Keratinocyte (primary cell): ENCODE results near the gene SLC25A25. TPM values are rescaled to one million over a fixed set of nuclear protein-coding genes. Genes with fewer than 3 reads are reported as not detected.

ENCODE experiments used
- DNase-seq: peaks from one replicate; pipeline ENCODE4 v3.0.0-alpha.2; 2011; ENCODE audit warnings: low read depth, missing footprints, low spot score
- FAIRE-seq: peaks from 2 replicates; lab custom pipeline; 2011; peaks lifted over from hg19 to GRCh38; lab: Jason Lieb, UNC
- H2AFZ ChIP-seq: 2 replicates; pipeline ENCODE4 v1.6.0; 2012; ENCODE audit warnings: low read length, control low read depth, inconsistent platforms; ENCODE audit not compliant: control insufficient read depth
- H3K27ac ChIP-seq: 2 replicates; pipeline ENCODE4 v1.5.1; 2011; ENCODE audit warnings: low read length; ENCODE audit not compliant: control insufficient read depth, insufficient read depth
- H3K27me3 ChIP-seq: 3 replicates; pipeline ENCODE4 v1.6.0; 2011; ENCODE audit warnings: low read length; ENCODE audit not compliant: control insufficient read depth, insufficient read depth; ENCODE audit errors: extremely low read depth
- H3K36me3 ChIP-seq, 2 experiments: 2 replicates in 1 of 2; 3 replicates in 1 of 2; pipeline ENCODE4 v1.5.1; 2011; ENCODE audit warnings: low read length in 2 of 2, mild to moderate bottlenecking in 1 of 2; ENCODE audit not compliant: control insufficient read depth in 2 of 2, insufficient read depth in 2 of 2; ENCODE audit errors: extremely low read depth in 1 of 2
- H3K4me1 ChIP-seq: 3 replicates; pipeline ENCODE4 v1.5.1; 2011; ENCODE audit warnings: low read length; ENCODE audit not compliant: control insufficient read depth, insufficient read depth; ENCODE audit errors: extremely low read depth
- H3K4me2 ChIP-seq: 3 replicates; pipeline ENCODE4 v1.6.0; 2011; ENCODE audit warnings: low read depth, low read length; ENCODE audit not compliant: control insufficient read depth, insufficient read depth; ENCODE audit errors: extremely low read depth
- H3K4me3 ChIP-seq, 3 experiments: fragments of 200-600 bp in 1 of 3; sonication (generic) in 1 of 3; 2 replicates in 2 of 3; 3 replicates in 1 of 3; pipeline ENCODE4 v1.5.1; 2011 to 2016; ENCODE audit warnings: low read length in 3 of 3, mild to moderate bottlenecking in 3 of 3, control low read depth in 2 of 3, inconsistent platforms in 1 of 3, low read depth in 1 of 3, mixed read lengths in 1 of 3, mixed run types in 1 of 3, moderate library complexity in 1 of 3; ENCODE audit not compliant: control insufficient read depth in 2 of 3, insufficient read depth in 2 of 3; ENCODE audit errors: extremely low read depth in 1 of 3
- H3K79me2 ChIP-seq: 2 replicates; pipeline ENCODE4 v1.6.0; 2012; ENCODE audit warnings: low read length; ENCODE audit not compliant: control insufficient read depth, insufficient read depth
- H3K9ac ChIP-seq: 3 replicates; pipeline ENCODE4 v1.6.0; 2011; ENCODE audit warnings: low read length; ENCODE audit not compliant: control insufficient read depth, insufficient read depth; ENCODE audit errors: extremely low read depth
- H3K9me1 ChIP-seq: 3 replicates; pipeline ENCODE4 v1.6.0; 2011; ENCODE audit warnings: low read length; ENCODE audit not compliant: control insufficient read depth, insufficient read depth; ENCODE audit errors: extremely low read depth
- H3K9me3 ChIP-seq: 2 replicates; pipeline ENCODE4 v1.5.1; 2012; ENCODE audit warnings: low read depth, low read length; ENCODE audit not compliant: control insufficient read depth
- H4K20me1 ChIP-seq: 3 replicates; pipeline ENCODE4 v1.6.0; 2011; ENCODE audit warnings: low read length; ENCODE audit not compliant: control insufficient read depth, insufficient read depth; ENCODE audit errors: extremely low read depth
- CTCF ChIP-seq, 3 experiments: IDR thresholded peaks in 1 of 3; conservative IDR thresholded peaks in 1 of 3; optimal IDR thresholded peaks in 1 of 3; 2 replicates in 2 of 3; 3 replicates in 1 of 3; pipeline versions ENCODE3 to v1.5.1; 2011; ENCODE audit warnings: low read length in 3 of 3, mild to moderate bottlenecking in 3 of 3, moderate library complexity in 2 of 3, control low read depth in 1 of 3, inconsistent platforms in 1 of 3; ENCODE audit not compliant: insufficient read depth in 2 of 3; ENCODE audit errors: extremely low read depth in 1 of 3
- EZH2 ChIP-seq: IDR thresholded peaks from one replicate; pipeline ENCODE4 v1.6.1; 2012; ENCODE audit warnings: inconsistent platforms, mild to moderate bottlenecking, low read length, moderate library complexity
- dilution Hi-C: fragments of 300-500 bp; cut with MboI; formaldehyde crosslinking; loops from one replicate; pipeline ENCODE4 v1.7.0; 2020; ENCODE audit warnings: low sequenced_read_pairs; ENCODE audit not compliant: extremely low pct_ligation_motif_present
- polyA plus RNA-seq, 5 experiments: library from polyadenylated mRNA; depleted of rRNA in 3 of 5; stranded (reverse) in 3 of 5; stranded (forward) in 1 of 5; unstranded in 1 of 5; fragments of >200 nt; gene quantifications; 1 replicate in 1 of 5; 2 replicates in 3 of 5; 3 replicates in 1 of 5; pipeline versions ENCODE4 v1.2.1 to v1.2.3, GENCODE V29; 2011 to 2012; ENCODE audit warnings: missing spikeins in 2 of 5, low read depth in 1 of 5, low replicate concordance in 1 of 5

The SLC25A25 gene
- polyA plus RNA-seq, 1 donor (not counting 4 experiments of a cell fraction or from before 2014, with no cell fraction given): 6.5 TPM

- Histone ChIP-seq H3K9me3 (no peaks in the 10 kb centered on the region), H4K20me1 (no peaks in the 10 kb centered on the region), H3K4me3 (no peak overlapping the region), H3K36me3 (peaks cover 11 to 20% of the 10 kb centered on the region in 2 experiments), H3K4me1 (peaks cover 6% of the 10 kb centered on the region), H3K9me1 (no peaks in the 10 kb centered on the region), H3K27me3 (no peaks in the 10 kb centered on the region), H3K9ac (no peak overlapping the region), H3K79me2 (no peaks in the 10 kb centered on the region), H3K4me2 (no peak overlapping the region), H2AFZ (no peak overlapping the region), H3K27ac (no peak overlapping the region)
- no peak for DNase-seq
- dilution Hi-C loops: no loop called here
- peak; percentile 70 for FAIRE-seq
- TF ChIP-seq CTCF (optimal IDR thresholded peaks at IDR 0.05 in 1 of 3, IDR thresholded peaks at IDR 0.05 in 1 of 3, conservative IDR thresholded peaks at IDR 0.05 in 1 of 3; ENCODE audit: extremely low read depth in 1 of 3, insufficient read depth in 2 of 3, low read length in 3 of 3) (peak; percentile 100), EZH2 (no peak)
Measured at GRCh38 chr9:128117613-128118471, 49.8 kb downstream of the SLC25A25 start.

- dilution Hi-C loops: no loop called here
- no peaks in the 10 kb centered on the region for H3K79me2 ChIP-seq
- H4K20me1 ChIP-seq: no peaks in the 10 kb centered on the region
- H3K27ac ChIP-seq: no peak overlapping the region
- H3K9me3 ChIP-seq: no peaks in the 10 kb centered on the region
- FAIRE-seq: no peak
- peaks cover 6% of the 10 kb centered on the region for H3K4me1 ChIP-seq
- TF ChIP-seq CTCF (optimal IDR thresholded peaks at IDR 0.05 in 1 of 3, IDR thresholded peaks at IDR 0.05 in 1 of 3, conservative IDR thresholded peaks at IDR 0.05 in 1 of 3; ENCODE audit: extremely low read depth in 1 of 3, insufficient read depth in 2 of 3, low read length in 3 of 3): no peak
- TF ChIP-seq EZH2: no peak
- H3K36me3 ChIP-seq: peaks cover 13 to 22% of the 10 kb centered on the region in 2 experiments
- no peak for DNase-seq
- no peak overlapping the region for H3K4me3 ChIP-seq
- H2AFZ ChIP-seq: no peak overlapping the region
- no peak overlapping the region for H3K9ac ChIP-seq
- no peaks in the 10 kb centered on the region for H3K9me1 ChIP-seq
- H3K4me2 ChIP-seq: no peak overlapping the region
- H3K27me3 ChIP-seq: no peaks in the 10 kb centered on the region
Measured at GRCh38 chr9:128118472-128118857, 50.4 kb downstream of the SLC25A25 start.
